OCI-LY3 (cell line): ENCODE data around the gene POLN.

Experiments
- H2AFZ ChIP-seq: fragments of 200-600, 300-600 bp; shearing (Covaris generic); 2 replicates; pipeline ENCODE4 v1.6.0; 2014; ENCODE audit warnings: antibody characterized with exemption, low read depth, low read length
- H3K27ac ChIP-seq: fragments of 200-600, 300-600 bp; sonication (generic); 2 replicates; pipeline ENCODE4 v1.5.1; 2014; ENCODE audit warnings: mild to moderate bottlenecking, low read length, moderate library complexity, mixed read lengths
- H3K27me3 ChIP-seq: fragments of 200-600, 300-600 bp; sonication (generic); 2 replicates; pipeline ENCODE4 v1.6.1; 2014; ENCODE audit warnings: low read depth, low read length, mixed read lengths
- H3K36me3 ChIP-seq: fragments of 200-600, 300-600 bp; sonication (generic); replicated peaks from 2 replicates; pipeline ENCODE3; 2014; ENCODE audit warnings: low read depth, low read length, mixed read lengths
- H3K4me1 ChIP-seq: fragments of 300-600, 200-600 bp; sonication (generic); 2 replicates; pipeline ENCODE4 v1.6.1; 2014; ENCODE audit warnings: low read length, mixed read lengths
- H3K4me2 ChIP-seq: fragments of 200-600, 300-600 bp; sonication (generic); 2 replicates; pipeline ENCODE4 v1.6.1; 2014; ENCODE audit warnings: low read length, mixed read lengths
- H3K4me3 ChIP-seq: fragments of 300-600, 200-600 bp; sonication (generic); 2 replicates; pipeline ENCODE4 v1.5.1; 2014; ENCODE audit warnings: antibody characterized with exemption, mild to moderate bottlenecking, low read length, moderate library complexity
- H3K79me2 ChIP-seq: fragments of 300-600, 200-600 bp; shearing (Covaris generic); 2 replicates; pipeline ENCODE4 v1.6.1; 2014; ENCODE audit warnings: mild to moderate bottlenecking, low read length, mixed read lengths
- H3K9ac ChIP-seq: fragments of 300-600, 200-600 bp; shearing (Covaris generic); 2 replicates; pipeline ENCODE4 v1.6.0; 2014; ENCODE audit warnings: mild to moderate bottlenecking, low read length, moderate library complexity
- H3K9me3 ChIP-seq: fragments of 200-600, 300-600 bp; shearing (Covaris generic); 2 replicates; pipeline ENCODE4 v1.6.1; 2014; ENCODE audit warnings: low read length, mixed read lengths; ENCODE audit not compliant: insufficient read depth
- H4K20me1 ChIP-seq: fragments of 200-600, 300-600 bp; sonication (generic); 2 replicates; pipeline ENCODE4 v1.6.1; 2016; ENCODE audit warnings: low read length, mixed read lengths; ENCODE audit not compliant: insufficient read depth
- CTCF ChIP-seq: fragments of 200-600, 300-600 bp; sonication (generic); IDR thresholded peaks from 2 replicates; pipeline ENCODE4 v1.5.1; 2014; ENCODE audit warnings: antibody characterized with exemption, low read length, low read depth
- EZH2phosphoT487 ChIP-seq: fragments of 200-600 bp; shearing (Covaris generic); IDR thresholded peaks from 2 replicates; pipeline ENCODE4 v1.6.1; 2018; ENCODE audit warnings: antibody characterized with exemption, mixed run types, low read depth

Gene POLN

GRCh38 chr4:2125023-2125422 is 116.9 kb downstream of the POLN start:
- Histone ChIP-seq H4K20me1 (no peaks in the 10 kb centered on the region), H3K36me3 (no peaks in the 10 kb centered on the region), H3K9ac (no peak overlapping the region), H3K4me1 (no peaks in the 10 kb centered on the region), H3K4me3 (no peak overlapping the region), H3K27me3 (no peaks in the 10 kb centered on the region), H3K79me2 (no peaks in the 10 kb centered on the region), H3K27ac (no peak overlapping the region), H2AFZ (no peak overlapping the region), H3K9me3 (no peaks in the 10 kb centered on the region), H3K4me2 (no peak overlapping the region)
- TF ChIP-seq EZH2phosphoT487 (no peak), CTCF (no peak)

- Histone ChIP-seq H3K79me2 (no peaks in the 10 kb centered on the region), H3K9me3 (no peaks in the 10 kb centered on the region), H4K20me1 (no peaks in the 10 kb centered on the region), H3K4me1 (no peaks in the 10 kb centered on the region), H3K9ac (no peak overlapping the region), H3K27me3 (no peaks in the 10 kb centered on the region), H3K27ac (no peak overlapping the region), H2AFZ (no peak overlapping the region), H3K4me2 (no peak overlapping the region), H3K36me3 (no peaks in the 10 kb centered on the region), H3K4me3 (no peak overlapping the region)
- no peak for TF ChIP-seq CTCF
- TF ChIP-seq EZH2phosphoT487: no peak
These were observed 125.1 kb downstream of the POLN start for GRCh38 chr4:2116687-2117400.

GRCh38 chr4:2105559-2105958 is 136.4 kb downstream of the POLN start:
- Histone ChIP-seq H3K9ac (no peak overlapping the region), H3K27me3 (no peaks in the 10 kb centered on the region), H3K79me2 (no peaks in the 10 kb centered on the region), H3K36me3 (no peaks in the 10 kb centered on the region), H3K4me2 (no peak overlapping the region), H4K20me1 (no peaks in the 10 kb centered on the region), H3K4me3 (no peak overlapping the region), H3K27ac (no peak overlapping the region), H3K4me1 (no peaks in the 10 kb centered on the region), H2AFZ (no peak overlapping the region), H3K9me3 (peaks cover 16% of the 10 kb centered on the region; the same call in 1 of the 2 replicates)
- TF ChIP-seq CTCF (no peak), EZH2phosphoT487 (no peak)

- no peaks in the 10 kb centered on the region for H3K36me3 ChIP-seq
- no peak for TF ChIP-seq CTCF
- no peak overlapping the region for H3K9ac ChIP-seq
- H2AFZ ChIP-seq: no peak overlapping the region
- H3K4me3 ChIP-seq: no peak overlapping the region
- no peaks in the 10 kb centered on the region for H3K27me3 ChIP-seq
- no peak overlapping the region for H3K4me2 ChIP-seq
- peaks cover 16% of the 10 kb centered on the region; the same call in 1 of the 2 replicates for H3K9me3 ChIP-seq
- H3K79me2 ChIP-seq: no peaks in the 10 kb centered on the region
- H3K4me1 ChIP-seq: no peaks in the 10 kb centered on the region
- no peaks in the 10 kb centered on the region for H4K20me1 ChIP-seq
- no peak overlapping the region for H3K27ac ChIP-seq
These were observed 137.2 kb downstream of the POLN start for GRCh38 chr4:2104556-2105345.
